Liver (tissue), 9 donors: Measurements from ENCODE around the gene MUC6. TPM values are rescaled to one million over a fixed set of nuclear protein-coding genes. Genes with fewer than 3 reads are reported as not detected.

ENCODE experiments used
- DNase-seq: peaks from one replicate; pipeline ENCODE4 v3.0.0-alpha.2; 2017; ENCODE audit warnings: low spot score
- H3K27ac ChIP-seq, 2 donors: one replicate each; pipeline ENCODE4 v1.7.0; 2013; ENCODE audit warnings: inconsistent platforms in 2 of 2, low read length in 2 of 2, control low read depth in 1 of 2, low read depth in 1 of 2, mild to moderate bottlenecking in 1 of 2
- H3K27me3 ChIP-seq, 4 donors: one replicate each; pipeline versions ENCODE4 v1.6.1 to v1.7.0; 2013; ENCODE audit warnings: low read length in 3 of 4, inconsistent platforms in 1 of 4, mild to moderate bottlenecking in 1 of 4, moderate library complexity in 1 of 4; ENCODE audit not compliant: control insufficient read depth in 4 of 4, insufficient read depth in 4 of 4
- H3K36me3 ChIP-seq, 4 donors: one replicate each; pipeline versions ENCODE4 v1.6.1 to v1.7.0; 2013; ENCODE audit warnings: low read length in 3 of 4, mild to moderate bottlenecking in 3 of 4, low read depth in 1 of 4, moderate library complexity in 1 of 4; ENCODE audit not compliant: control insufficient read depth in 4 of 4, insufficient read depth in 3 of 4
- H3K4me1 ChIP-seq, 4 donors: one replicate each; pipeline versions ENCODE4 v1.6.1 to v1.7.0; 2013; ENCODE audit warnings: low read length in 3 of 4, mild to moderate bottlenecking in 3 of 4, moderate library complexity in 1 of 4; ENCODE audit not compliant: control insufficient read depth in 4 of 4, insufficient read depth in 4 of 4
- H3K4me3 ChIP-seq, 3 donors: one replicate each; pipeline versions ENCODE4 v1.6.1 to v1.7.0; 2013; ENCODE audit warnings: low read length in 3 of 3, control low read depth in 1 of 3, low read depth in 1 of 3, mild to moderate bottlenecking in 1 of 3
- H3K9ac ChIP-seq, 2 donors: one replicate each; pipeline ENCODE4 v1.7.0; 2013; ENCODE audit warnings: low read length in 2 of 2, mild to moderate bottlenecking in 2 of 2, moderate library complexity in 2 of 2, control low read depth in 1 of 2, low read depth in 1 of 2
- H3K9me3 ChIP-seq, 4 donors: one replicate each; pipeline versions ENCODE4 v1.6.1 to v1.7.0; 2013; ENCODE audit warnings: low read length in 3 of 4; ENCODE audit not compliant: control insufficient read depth in 4 of 4
- ATF3 ChIP-seq: IDR thresholded peaks from 2 replicates; pipeline ENCODE4 v1.6.1; 2016; ENCODE audit warnings: antibody characterized with exemption
- CTCF ChIP-seq: fragments of 150-350 bp; IDR thresholded peaks from 2 replicates; pipeline ENCODE4 v1.5.1; 2017; ENCODE audit warnings: improper control_type of control experiment, low read depth, low read length; ENCODE audit not compliant: missing input control
- EGR1 ChIP-seq, 2 donors: IDR thresholded peaks; 2 replicates each; pipeline ENCODE4 v1.6.1; 2016 to 2018; ENCODE audit warnings: antibody characterized with exemption in 2 of 2, low read depth in 2 of 2
- FOXA1 ChIP-seq: IDR thresholded peaks from 2 replicates; pipeline ENCODE4 v1.6.1; 2016; ENCODE audit warnings: antibody characterized with exemption
- FOXA2 ChIP-seq: IDR thresholded peaks from 2 replicates; pipeline ENCODE4 v1.6.1; 2016; ENCODE audit warnings: antibody characterized with exemption
- GABPA ChIP-seq, 2 donors: IDR thresholded peaks in 1 of 2; conservative IDR thresholded peaks in 1 of 2; 2 replicates each; pipeline ENCODE4 v1.6.1; 2016; ENCODE audit warnings: antibody characterized with exemption in 2 of 2, mild to moderate bottlenecking in 1 of 2, moderate library complexity in 1 of 2
- HNF4A ChIP-seq, 2 donors: conservative IDR thresholded peaks; 2 replicates each; pipeline ENCODE4 v1.6.1; 2016; ENCODE audit warnings: antibody characterized with exemption in 2 of 2, mild to moderate bottlenecking in 2 of 2
- HNF4G ChIP-seq: IDR thresholded peaks from 2 replicates; pipeline ENCODE4 v1.6.1; 2016; ENCODE audit warnings: antibody characterized with exemption
- JUND ChIP-seq, 2 donors: IDR thresholded peaks; 2 replicates each; pipeline ENCODE4 v1.6.1; 2016; ENCODE audit warnings: antibody characterized with exemption in 2 of 2
- MAX ChIP-seq: IDR thresholded peaks from 2 replicates; pipeline ENCODE4 v1.6.1; 2016; ENCODE audit warnings: antibody characterized with exemption
- NR2F2 ChIP-seq: IDR thresholded peaks from 2 replicates; pipeline ENCODE4 v1.6.1; 2016; ENCODE audit warnings: antibody characterized with exemption
- RAD21 ChIP-seq, 2 donors: IDR thresholded peaks; 2 replicates each; pipeline ENCODE4 v1.6.1; 2016; ENCODE audit warnings: antibody characterized with exemption in 2 of 2, mild to moderate bottlenecking in 2 of 2
- RXRA ChIP-seq, 2 donors: IDR thresholded peaks; 2 replicates each; pipeline ENCODE4 v1.6.1; 2017 to 2018; ENCODE audit warnings: antibody characterized with exemption in 2 of 2, mild to moderate bottlenecking in 1 of 2
- SP1 ChIP-seq: IDR thresholded peaks from 2 replicates; pipeline ENCODE4 v1.6.1; 2018; ENCODE audit warnings: antibody characterized with exemption, mild to moderate bottlenecking
- TAF1 ChIP-seq: conservative IDR thresholded peaks from 2 replicates; pipeline ENCODE4 v1.6.1; 2016; ENCODE audit warnings: antibody characterized with exemption, mild to moderate bottlenecking
- YY1 ChIP-seq: IDR thresholded peaks from 2 replicates; pipeline ENCODE4 v1.6.1; 2016; ENCODE audit warnings: antibody characterized with exemption, mild to moderate bottlenecking
- ZBTB33 ChIP-seq: IDR thresholded peaks from 2 replicates; pipeline ENCODE4 v1.6.1; 2016; ENCODE audit warnings: antibody characterized with exemption
- WGBS: extraction: QIAGEN DNeasy Blood & Tissue Kit; methylation state at CpG from one replicate; pipeline ENCODE4 v1.1.7; 2013; 5-methylcytosine and 5-hydroxymethylcytosine counted together
- polyA plus RNA-seq, 2 donors: library from polyadenylated mRNA; stranded (reverse) in 1 of 2; unstranded in 1 of 2; fragments of 200-250 nt in 1 of 2; fragments of >200 nt in 1 of 2; fragmentation: Nextera tagmentation in 1 of 2; extraction: Ambion mirVana in 1 of 2; gene quantifications; one replicate each; pipeline versions ENCODE4 v1.2.1 to v1.2.3, GENCODE V29; 2013 to 2015
- total RNA-seq, 2 donors: library from RNA; depleted of rRNA; stranded (reverse); fragments of >200 nt; gene quantifications; one replicate each; pipeline ENCODE4 v1.2.3, GENCODE V29; 2014
- donor health status: healthy.
- donor health status: healthy.
- donor health status: healthy.
- donor health status: healthy.
- donor health status: healthy.

MUC6 gene
- total and polyA plus RNA-seq, 4 donors = 0.05 to 0.54 (median 0.18) TPM

GRCh38 chr11:1057806-1058205 is 21.3 kb upstream of the MUC6 start:
- 88% methylated on average over 16 of the region's 16 CpGs for WGBS
- TF ChIP-seq EGR1 (IDR thresholded peaks at IDR 0.05; ENCODE audit: low read depth in 2 of 2) = no peak
- no peak for TF ChIP-seq ZBTB33
- TF ChIP-seq FOXA2 = no peak
- no peak for TF ChIP-seq HNF4A (conservative IDR thresholded peaks at IDR 0.05)
- no peak for TF ChIP-seq JUND (IDR thresholded peaks at IDR 0.05)
- no peak for TF ChIP-seq YY1
- TF ChIP-seq CTCF = no peak
- TF ChIP-seq GABPA (IDR thresholded peaks at IDR 0.05 in 1 of 2, conservative IDR thresholded peaks at IDR 0.05 in 1 of 2) = no peak
- no peak for TF ChIP-seq RXRA (IDR thresholded peaks at IDR 0.05)
- TF ChIP-seq NR2F2 = no peak
- no peak for TF ChIP-seq MAX
- TF ChIP-seq SP1 = no peak
- no peak for TF ChIP-seq HNF4G
- no peak for TF ChIP-seq FOXA1
- H3K4me3 ChIP-seq = no peak overlapping the region
- H3K27me3 ChIP-seq = no peaks in the 10 kb centered on the region
- peaks cover 2 to 3% (median 2%) of the 10 kb centered on the region in 4 donors for H3K9me3 ChIP-seq
- no peak overlapping the region for H3K27ac ChIP-seq
- no peak overlapping the region for H3K9ac ChIP-seq
- DNase-seq = no peak
- H3K4me1 ChIP-seq = no peaks in the 10 kb centered on the region
- no peaks in the 10 kb centered on the region for H3K36me3 ChIP-seq

GRCh38 chr11:1055990-1056771 is 19.7 kb upstream of the MUC6 start:
- TF ChIP-seq YY1 = no peak
- no peak for TF ChIP-seq HNF4A (conservative IDR thresholded peaks at IDR 0.05)
- TF ChIP-seq FOXA1 = no peak
- no peak for TF ChIP-seq HNF4G
- no peak for TF ChIP-seq TAF1
- no peak for TF ChIP-seq SP1
- TF ChIP-seq JUND (IDR thresholded peaks at IDR 0.05) = no peak
- no peak for TF ChIP-seq ZBTB33
- no peak for TF ChIP-seq ATF3
- TF ChIP-seq RAD21 (IDR thresholded peaks at IDR 0.05) = no peak
- Histone ChIP-seq H3K9me3 (no peaks in the 10 kb centered on the region), H3K36me3 (no peaks in the 10 kb centered on the region), H3K27ac (no peak overlapping the region), H3K9ac (no peak overlapping the region), H3K27me3 (peaks cover 0 to 5% (median 0%) of the 10 kb centered on the region in 4 donors), H3K4me3 (no peak overlapping the region), H3K4me1 (no peaks in the 10 kb centered on the region)
- WGBS = 80% methylated on average over 46 of the region's 46 CpGs
- DNase-seq = no peak
